HepG2 (cell line): ENCODE data around the gene UQCC5. TPM values are rescaled to one million over a fixed set of nuclear protein-coding genes. Genes with fewer than 3 reads are reported as not detected.

Source experiments
- HES4 ChIP-seq: sonication (generic); formaldehyde crosslinking; IDR thresholded peaks from 2 replicates; pipeline ENCODE4 v1.9.0; 2021; ENCODE audit warnings: mild to moderate bottlenecking, missing genetic modification reagents, borderline replicate concordance
- MED1 ChIP-seq: sonication (generic); formaldehyde crosslinking; IDR thresholded peaks from 2 replicates; pipeline ENCODE4 v1.4.0; 2020; ENCODE audit warnings: missing genetic modification reagents
- NR2C2 ChIP-seq: sonication (generic); formaldehyde crosslinking; IDR thresholded peaks from 2 replicates; pipeline ENCODE4 v1.4.0; 2020; ENCODE audit warnings: missing genetic modification reagents, mild to moderate bottlenecking, moderate library complexity, borderline replicate concordance
- ONECUT2 ChIP-seq: sonication (generic); formaldehyde crosslinking; IDR thresholded peaks from 2 replicates; pipeline ENCODE4 v1.4.0; 2020; ENCODE audit warnings: missing genetic modification reagents
- SMC3 ChIP-seq: IDR thresholded peaks from 2 replicates; pipeline ENCODE4 v1.6.1; 2011; ENCODE audit warnings: low read length, improper control_type of control experiment
- ZBTB21 ChIP-seq: sonication (generic); formaldehyde crosslinking; IDR thresholded peaks from 2 replicates; pipeline ENCODE4 v1.4.0; 2020; ENCODE audit warnings: missing genetic modification reagents
- ZNF101 ChIP-seq: sonication (generic); formaldehyde crosslinking; IDR thresholded peaks from 2 replicates; pipeline ENCODE4 v1.4.0; 2020; ENCODE audit warnings: mild to moderate bottlenecking, low read depth, missing genetic modification reagents, borderline replicate concordance
- ZNF3 ChIP-seq: IDR thresholded peaks from 2 replicates; pipeline ENCODE4 v1.7.0; 2017; ENCODE audit warnings: inconsistent platforms
- ZNF326 ChIP-seq: sonication (generic); formaldehyde crosslinking; IDR thresholded peaks from 2 replicates; pipeline ENCODE4 v1.4.0; 2020; ENCODE audit warnings: missing genetic modification reagents, borderline replicate concordance
- ZNF660 ChIP-seq: sonication (generic); formaldehyde crosslinking; IDR thresholded peaks from 2 replicates; pipeline ENCODE4 v1.5.1; 2020; ENCODE audit warnings: mild to moderate bottlenecking, low read depth, missing genetic modification reagents, borderline replicate concordance
- polyA plus RNA-seq, 8 experiments: library from polyadenylated mRNA; depleted of rRNA in 3 of 8; stranded (reverse) in 7 of 8; unstranded in 1 of 8; fragments of >200 nt; fragmentation: Illumina TruSeq in 4 of 8; extraction: Trizol in 4 of 8; gene quantifications; 2 replicates each; pipeline versions ENCODE4 v1.2.1 to v1.2.3, GENCODE V29; 2011 to 2016; ENCODE audit warnings: low read depth in 4 of 8, missing spikeins in 1 of 8, mixed read lengths in 1 of 8; ENCODE audit not compliant: insufficient read depth in 1 of 8
- total RNA-seq, 5 experiments: library from RNA; depleted of rRNA; stranded (reverse); fragments of >200 nt; fragmentation: Illumina TruSeq; extraction: Trizol; gene quantifications; 2 replicates each; pipeline ENCODE4 v1.2.3, GENCODE V29; 2016; ENCODE audit warnings: low read depth in 1 of 5
- TF ChIP-seq, protein P1 (sequence below): sonication (generic); formaldehyde crosslinking; IDR thresholded peaks from 2 replicates; pipeline ENCODE4 v1.4.0; 2020; ENCODE audit warnings: mild to moderate bottlenecking, missing genetic modification reagents
- TF ChIP-seq, protein P2 (sequence below): sonication (generic); formaldehyde crosslinking; IDR thresholded peaks from 2 replicates; pipeline ENCODE4 v1.5.0; 2020; ENCODE audit warnings: mild to moderate bottlenecking, missing genetic modification reagents, borderline replicate concordance
- TF ChIP-seq, protein P3 (sequence below): sonication (generic); formaldehyde crosslinking; IDR thresholded peaks from 2 replicates; pipeline ENCODE4 v1.4.0; 2020; ENCODE audit warnings: missing genetic modification reagents

UQCC5 gene
- total and polyA plus RNA-seq, 2 of the 13 experiments (the other 11 are each of a cell fraction or from before 2014, with no cell fraction given) = 15.4 to 29.5 TPM

DNA sequence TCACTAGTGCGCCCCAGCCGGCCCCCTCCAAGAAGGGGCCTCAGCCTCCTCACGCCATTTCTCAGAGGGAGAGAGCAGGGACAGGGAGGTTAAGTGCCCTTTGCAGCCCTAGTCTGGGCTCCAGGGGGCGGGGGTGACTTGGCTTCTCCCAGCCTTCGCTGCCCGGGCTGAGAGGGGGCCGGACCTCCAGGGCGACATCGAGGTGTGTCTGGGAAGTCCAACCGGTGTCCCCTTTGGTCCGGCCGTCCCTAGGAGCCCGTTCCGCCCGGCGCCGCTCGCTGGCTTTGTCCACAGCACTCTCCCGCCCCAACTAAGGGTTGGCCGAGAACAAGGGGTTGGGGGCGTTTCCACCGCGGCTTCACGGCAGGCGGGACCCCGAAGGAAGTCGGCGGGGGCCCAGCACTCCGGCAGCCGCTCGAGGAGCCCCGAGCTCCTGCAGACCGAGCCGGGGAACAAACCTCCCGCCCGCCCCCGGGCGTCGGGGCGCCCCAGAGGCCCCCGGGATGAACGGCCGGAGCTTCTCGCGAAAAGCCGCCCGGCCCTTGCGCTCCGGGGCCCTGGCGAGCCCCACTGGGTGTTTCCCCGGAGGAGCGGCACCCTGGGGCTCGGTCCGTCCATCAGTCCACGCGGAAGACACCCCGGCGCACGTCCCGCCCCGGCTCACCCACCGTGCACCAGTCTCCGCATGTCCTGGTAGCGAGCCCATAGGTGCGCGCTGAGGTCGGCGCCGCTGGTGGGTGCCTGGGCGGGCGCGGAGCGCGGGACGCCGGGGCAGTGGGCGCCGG is 3.4 kb upstream of the UQCC5 start (continued):
- TF ChIP-seq, protein P1, sequence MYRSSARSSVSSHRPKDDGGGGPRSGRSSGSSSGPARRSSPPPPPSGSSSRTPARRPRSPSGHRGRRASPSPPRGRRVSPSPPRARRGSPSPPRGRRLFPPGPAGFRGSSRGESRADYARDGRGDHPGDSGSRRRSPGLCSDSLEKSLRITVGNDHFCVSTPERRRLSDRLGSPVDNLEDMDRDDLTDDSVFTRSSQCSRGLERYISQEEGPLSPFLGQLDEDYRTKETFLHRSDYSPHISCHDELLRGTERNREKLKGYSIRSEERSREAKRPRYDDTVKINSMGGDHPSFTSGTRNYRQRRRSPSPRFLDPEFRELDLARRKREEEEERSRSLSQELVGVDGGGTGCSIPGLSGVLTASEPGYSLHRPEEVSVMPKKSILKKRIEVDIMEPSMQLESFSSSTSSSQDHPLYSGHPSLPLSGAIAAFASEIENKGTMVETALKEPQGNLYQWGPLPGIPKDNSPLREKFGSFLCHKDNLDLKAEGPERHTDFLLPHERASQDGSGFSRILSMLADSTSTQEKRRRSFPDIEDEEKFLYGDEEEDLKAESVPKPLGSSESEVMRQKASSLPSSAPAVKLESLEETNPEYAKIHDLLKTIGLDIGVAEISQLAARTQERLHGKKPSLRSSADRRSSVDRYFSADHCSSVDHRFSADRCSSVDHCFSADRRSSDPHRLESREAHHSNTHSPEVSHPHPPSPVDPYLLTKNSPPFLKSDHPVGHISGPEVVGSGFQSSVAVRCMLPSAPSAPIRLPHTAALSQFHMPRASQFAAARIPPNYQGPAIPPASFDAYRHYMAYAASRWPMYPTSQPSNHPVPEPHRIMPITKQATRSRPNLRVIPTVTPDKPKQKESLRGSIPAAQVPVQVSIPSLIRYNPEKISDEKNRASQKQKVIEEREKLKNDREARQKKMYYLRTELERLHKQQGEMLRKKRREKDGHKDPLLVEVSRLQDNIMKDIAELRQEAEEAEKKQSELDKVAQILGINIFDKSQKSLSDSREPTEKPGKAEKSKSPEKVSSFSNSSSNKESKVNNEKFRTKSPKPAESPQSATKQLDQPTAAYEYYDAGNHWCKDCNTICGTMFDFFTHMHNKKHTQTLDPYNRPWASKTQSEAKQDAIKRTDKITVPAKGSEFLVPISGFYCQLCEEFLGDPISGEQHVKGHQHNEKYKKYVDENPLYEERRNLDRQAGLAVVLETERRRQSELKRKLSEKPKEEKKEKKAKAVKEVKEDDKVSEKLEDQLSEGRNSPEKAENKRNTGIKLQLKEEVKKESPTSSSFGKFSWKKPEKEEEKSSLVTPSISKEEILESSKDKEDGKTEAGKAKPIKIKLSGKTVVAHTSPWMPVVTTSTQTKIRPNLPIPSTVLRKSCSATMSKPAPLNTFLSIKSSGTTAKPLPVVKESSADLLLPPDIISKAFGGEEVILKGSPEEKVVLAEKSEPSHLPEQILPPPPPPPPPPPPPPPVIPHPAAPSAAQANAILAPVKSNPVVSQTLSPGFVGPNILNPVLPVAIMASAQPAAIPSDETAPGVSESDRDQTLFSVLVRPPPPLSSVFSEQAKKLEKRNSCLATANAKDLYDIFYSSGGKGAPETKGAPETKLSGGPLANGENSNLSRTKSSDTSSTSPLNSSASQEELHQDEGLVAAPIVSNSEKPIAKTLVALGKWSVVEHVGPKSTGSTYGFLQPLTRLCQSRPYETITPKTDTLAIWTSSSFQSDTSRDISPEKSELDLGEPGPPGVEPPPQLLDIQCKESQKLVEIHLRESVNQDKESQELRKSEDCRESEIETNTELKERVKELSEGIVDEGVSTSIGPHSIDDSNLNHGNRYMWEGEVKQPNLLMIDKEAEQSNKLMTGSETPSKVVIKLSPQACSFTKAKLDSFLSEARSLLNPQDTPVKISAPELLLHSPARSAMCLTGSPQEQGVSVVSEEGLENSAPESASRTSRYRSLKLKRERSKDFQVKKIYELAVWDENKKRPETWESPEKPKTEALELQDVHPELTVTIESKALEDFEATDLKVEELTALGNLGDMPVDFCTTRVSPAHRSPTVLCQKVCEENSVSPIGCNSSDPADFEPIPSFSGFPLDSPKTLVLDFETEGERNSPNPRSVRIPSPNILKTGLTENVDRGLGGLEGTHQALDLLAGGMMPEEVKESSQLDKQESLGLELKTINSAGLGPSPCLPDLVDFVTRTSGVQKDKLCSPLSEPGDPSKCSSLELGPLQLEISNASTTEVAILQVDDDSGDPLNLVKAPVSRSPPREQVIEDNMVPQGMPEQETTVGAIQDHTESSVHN (CRISPR knock-in tag) = no peak
- TF ChIP-seq ZBTB21 (CRISPR knock-in tag) = no peak
- TF ChIP-seq ONECUT2 = no peak
- TF ChIP-seq SMC3 = no peak
- no peak for TF ChIP-seq ZNF660
- TF ChIP-seq, protein P2, sequence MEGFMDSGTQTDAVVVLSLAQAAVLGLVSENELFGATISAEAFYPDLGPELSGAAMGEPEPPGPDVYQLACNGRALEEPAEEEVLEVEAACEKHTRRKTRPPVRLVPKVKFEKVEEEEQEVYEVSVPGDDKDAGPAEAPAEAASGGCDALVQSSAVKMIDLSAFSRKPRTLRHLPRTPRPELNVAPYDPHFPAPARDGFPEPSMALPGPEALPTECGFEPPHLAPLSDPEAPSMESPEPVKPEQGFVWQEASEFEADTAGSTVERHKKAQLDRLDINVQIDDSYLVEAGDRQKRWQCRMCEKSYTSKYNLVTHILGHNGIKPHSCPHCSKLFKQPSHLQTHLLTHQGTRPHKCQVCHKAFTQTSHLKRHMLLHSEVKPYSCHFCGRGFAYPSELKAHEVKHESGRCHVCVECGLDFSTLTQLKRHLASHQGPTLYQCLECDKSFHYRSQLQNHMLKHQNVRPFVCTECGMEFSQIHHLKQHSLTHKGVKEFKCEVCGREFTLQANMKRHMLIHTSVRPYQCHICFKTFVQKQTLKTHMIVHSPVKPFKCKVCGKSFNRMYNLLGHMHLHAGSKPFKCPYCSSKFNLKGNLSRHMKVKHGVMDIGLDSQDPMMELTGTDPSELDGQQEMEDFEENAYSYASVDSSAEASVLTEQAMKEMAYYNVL (CRISPR knock-in tag) = no peak
- TF ChIP-seq ZNF326 (CRISPR knock-in tag) = no peak
- TF ChIP-seq NR2C2 (CRISPR knock-in tag) = no peak
- no peak; the same call in 1 of the 2 replicates for TF ChIP-seq HES4 (CRISPR knock-in tag)
- no peak for TF ChIP-seq ZNF101 (CRISPR knock-in tag)
- TF ChIP-seq, protein P3, sequence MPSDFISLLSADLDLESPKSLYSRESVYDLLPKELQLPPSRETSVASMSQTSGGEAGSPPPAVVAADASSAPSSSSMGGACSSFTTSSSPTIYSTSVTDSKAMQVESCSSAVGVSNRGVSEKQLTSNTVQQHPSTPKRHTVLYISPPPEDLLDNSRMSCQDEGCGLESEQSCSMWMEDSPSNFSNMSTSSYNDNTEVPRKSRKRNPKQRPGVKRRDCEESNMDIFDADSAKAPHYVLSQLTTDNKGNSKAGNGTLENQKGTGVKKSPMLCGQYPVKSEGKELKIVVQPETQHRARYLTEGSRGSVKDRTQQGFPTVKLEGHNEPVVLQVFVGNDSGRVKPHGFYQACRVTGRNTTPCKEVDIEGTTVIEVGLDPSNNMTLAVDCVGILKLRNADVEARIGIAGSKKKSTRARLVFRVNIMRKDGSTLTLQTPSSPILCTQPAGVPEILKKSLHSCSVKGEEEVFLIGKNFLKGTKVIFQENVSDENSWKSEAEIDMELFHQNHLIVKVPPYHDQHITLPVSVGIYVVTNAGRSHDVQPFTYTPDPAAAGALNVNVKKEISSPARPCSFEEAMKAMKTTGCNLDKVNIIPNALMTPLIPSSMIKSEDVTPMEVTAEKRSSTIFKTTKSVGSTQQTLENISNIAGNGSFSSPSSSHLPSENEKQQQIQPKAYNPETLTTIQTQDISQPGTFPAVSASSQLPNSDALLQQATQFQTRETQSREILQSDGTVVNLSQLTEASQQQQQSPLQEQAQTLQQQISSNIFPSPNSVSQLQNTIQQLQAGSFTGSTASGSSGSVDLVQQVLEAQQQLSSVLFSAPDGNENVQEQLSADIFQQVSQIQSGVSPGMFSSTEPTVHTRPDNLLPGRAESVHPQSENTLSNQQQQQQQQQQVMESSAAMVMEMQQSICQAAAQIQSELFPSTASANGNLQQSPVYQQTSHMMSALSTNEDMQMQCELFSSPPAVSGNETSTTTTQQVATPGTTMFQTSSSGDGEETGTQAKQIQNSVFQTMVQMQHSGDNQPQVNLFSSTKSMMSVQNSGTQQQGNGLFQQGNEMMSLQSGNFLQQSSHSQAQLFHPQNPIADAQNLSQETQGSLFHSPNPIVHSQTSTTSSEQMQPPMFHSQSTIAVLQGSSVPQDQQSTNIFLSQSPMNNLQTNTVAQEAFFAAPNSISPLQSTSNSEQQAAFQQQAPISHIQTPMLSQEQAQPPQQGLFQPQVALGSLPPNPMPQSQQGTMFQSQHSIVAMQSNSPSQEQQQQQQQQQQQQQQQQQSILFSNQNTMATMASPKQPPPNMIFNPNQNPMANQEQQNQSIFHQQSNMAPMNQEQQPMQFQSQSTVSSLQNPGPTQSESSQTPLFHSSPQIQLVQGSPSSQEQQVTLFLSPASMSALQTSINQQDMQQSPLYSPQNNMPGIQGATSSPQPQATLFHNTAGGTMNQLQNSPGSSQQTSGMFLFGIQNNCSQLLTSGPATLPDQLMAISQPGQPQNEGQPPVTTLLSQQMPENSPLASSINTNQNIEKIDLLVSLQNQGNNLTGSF (CRISPR knock-in tag) = no peak
- TF ChIP-seq ZNF3 (CRISPR knock-in tag) = no peak
- TF ChIP-seq MED1 = no peak; the same call in 1 of the 2 replicates
